ENCODE measurements around the gene KIAA1328.

DNA sequence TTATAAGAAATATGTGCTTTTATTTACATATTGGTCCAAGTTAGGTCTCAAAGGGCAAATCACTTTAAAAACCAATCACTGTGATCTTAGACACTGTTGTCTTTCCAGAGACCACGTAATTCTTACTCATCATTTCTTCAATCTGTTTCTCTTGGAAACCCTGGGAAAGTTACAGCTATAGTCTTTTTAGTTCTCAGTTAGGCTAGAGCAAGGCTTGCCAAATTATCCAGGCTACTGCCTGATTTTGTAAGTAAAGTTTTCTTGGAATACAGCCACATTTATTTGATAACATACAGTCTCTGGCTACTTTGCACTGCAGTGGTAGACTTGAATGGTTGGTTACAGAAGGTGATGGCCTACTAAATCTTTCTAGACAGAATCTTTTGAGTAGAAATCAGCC is 106.0 kb downstream of the KIAA1328 start:
- TF ChIP-seq CTCF (IDR thresholded peaks at IDR 0.05) (no peak), JUN (IDR thresholded peaks at IDR 0.05) (no peak), CHD2 (IDR thresholded peaks at IDR 0.05; ENCODE audit: low read length, partially characterized antibody) (no peak), RAD21 (conservative IDR thresholded peaks at IDR 0.05 in 1 of 2, IDR thresholded peaks at IDR 0.05 in 1 of 2) (no peak), EP300 (IDR thresholded peaks at IDR 0.05) (no peak), CHD4 (IDR thresholded peaks at IDR 0.05; ENCODE audit: borderline replicate concordance) (no peak)
- TF ChIP-seq, protein P1, sequence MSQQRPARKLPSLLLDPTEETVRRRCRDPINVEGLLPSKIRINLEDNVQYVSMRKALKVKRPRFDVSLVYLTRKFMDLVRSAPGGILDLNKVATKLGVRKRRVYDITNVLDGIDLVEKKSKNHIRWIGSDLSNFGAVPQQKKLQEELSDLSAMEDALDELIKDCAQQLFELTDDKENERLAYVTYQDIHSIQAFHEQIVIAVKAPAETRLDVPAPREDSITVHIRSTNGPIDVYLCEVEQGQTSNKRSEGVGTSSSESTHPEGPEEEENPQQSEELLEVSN (IDR thresholded peaks at IDR 0.05; ENCODE audit: borderline replicate concordance, low read depth) = no peak
